ENCODE measurements around the gene TNFRSF21.
A peak's percentile ranks its signal among the peaks of the same experiment; 100 is the strongest.
"Not testable (repeated sequence)": the region's sequence is repeated elsewhere in the genome, so short reads cannot be mapped to it uniquely, and the experiment has no call there.

TNFRSF21 gene

DNA sequence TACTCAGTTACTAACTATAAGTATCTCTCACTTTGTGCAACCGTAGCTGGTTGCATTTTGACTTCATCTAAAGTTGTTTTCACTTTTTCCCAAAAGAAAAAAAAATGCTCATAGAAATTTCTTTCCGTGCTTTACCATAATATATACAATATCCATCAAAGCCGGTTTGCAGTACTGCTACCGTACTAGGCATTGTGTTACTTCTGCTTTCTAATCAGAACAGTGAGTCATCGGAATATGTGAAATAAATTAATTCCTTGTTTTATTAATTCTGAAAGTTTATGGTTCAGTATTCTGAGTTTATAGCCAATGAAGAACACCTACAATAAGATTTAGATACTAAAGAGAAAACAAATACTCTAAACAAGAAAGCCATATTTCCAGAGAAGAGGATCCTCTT, 72.5 kb downstream of the TNFRSF21 start:
- peaks cover 35% of the 10 kb centered on the region for H3K36me3 ChIP-seq (ENCODE audit: control insufficient read depth, insufficient read depth, low read length, severe bottlenecking)
- H3K27me3 ChIP-seq (replicated peaks; ENCODE audit: control insufficient read depth, insufficient read depth, low read length) = no peaks in the 10 kb centered on the region
- H3K9me3 ChIP-seq (ENCODE audit: control insufficient read depth, low read length) = no peaks in the 10 kb centered on the region
- H3K4me3 ChIP-seq (ENCODE audit: low read length) = no peak overlapping the region
- DNase-seq (ENCODE audit: low read depth) = no peak
- H3K9ac ChIP-seq (ENCODE audit: low read length) = no peak overlapping the region
- H3K4me1 ChIP-seq (ENCODE audit: control insufficient read depth, insufficient read depth, low read length) = peaks cover 22% of the 10 kb centered on the region

DNA sequence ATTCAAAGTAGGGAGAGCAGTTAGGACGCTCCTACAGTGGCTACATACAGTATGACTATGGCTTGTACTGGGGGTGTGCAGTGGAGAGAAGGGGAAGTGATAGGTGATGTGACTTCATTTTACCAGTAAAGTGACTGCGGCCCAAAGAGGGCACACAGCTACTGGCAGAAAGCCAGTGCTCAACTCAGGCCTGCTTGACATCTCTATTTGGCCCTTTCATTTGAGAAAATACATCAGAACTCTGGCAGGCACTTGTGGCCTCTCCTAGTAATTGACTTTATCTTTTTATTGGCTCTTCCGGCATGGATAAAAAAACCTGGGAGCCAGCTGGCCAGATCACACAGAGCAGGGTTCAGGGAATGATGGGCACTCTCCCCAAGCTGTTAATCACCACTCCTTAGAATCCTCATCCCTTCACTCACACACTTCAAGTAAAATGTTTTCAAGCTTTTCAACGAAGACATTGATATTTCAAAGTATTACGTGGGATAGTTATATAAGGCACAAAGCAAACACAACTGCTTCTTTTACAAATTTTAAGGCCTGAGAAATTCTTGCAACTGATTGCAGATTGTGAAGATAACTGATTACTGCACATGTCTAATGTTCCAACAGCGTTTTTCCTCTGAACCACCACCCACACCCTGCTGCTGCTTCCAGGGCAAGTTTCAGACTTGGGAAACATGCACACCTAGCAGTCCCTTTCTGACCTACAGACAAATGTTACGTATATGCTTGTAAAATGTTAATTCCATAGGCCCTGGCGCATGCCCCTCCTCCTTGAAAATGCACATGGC, 73.5 kb downstream of the TNFRSF21 start:
- Histone ChIP-seq H3K9me3 (ENCODE audit: control insufficient read depth, low read length) (no peaks in the 10 kb centered on the region), H3K4me3 (ENCODE audit: low read length) (no peak overlapping the region), H3K4me1 (ENCODE audit: control insufficient read depth, insufficient read depth, low read length) (peaks cover 11% of the 10 kb centered on the region), H3K9ac (ENCODE audit: low read length) (no peak overlapping the region), H3K27me3 (replicated peaks; ENCODE audit: control insufficient read depth, insufficient read depth, low read length) (no peaks in the 10 kb centered on the region), H3K36me3 (ENCODE audit: control insufficient read depth, insufficient read depth, low read length, severe bottlenecking) (peaks cover 45% of the 10 kb centered on the region)
- DNase-seq (ENCODE audit: low read depth) = no peak

DNA sequence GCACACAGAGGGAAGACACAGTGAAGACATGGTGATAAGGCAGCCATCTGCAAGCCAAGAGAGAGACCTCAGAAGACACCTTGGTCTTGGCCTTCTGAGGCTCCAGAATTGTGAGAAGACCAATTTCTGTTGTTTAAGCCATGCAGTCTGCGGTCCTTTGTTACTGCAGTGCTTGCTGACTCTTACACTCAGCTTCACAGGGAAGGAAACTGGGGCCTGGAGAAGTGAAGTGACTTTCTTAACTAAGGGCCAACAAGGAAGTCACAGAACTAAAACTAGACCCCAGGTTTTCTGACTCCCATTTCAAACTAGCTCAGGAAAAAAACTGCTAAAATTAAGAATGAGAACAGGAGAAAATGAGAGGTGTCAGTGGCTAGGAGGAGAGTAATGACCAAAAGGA, 74.3 kb downstream of the TNFRSF21 start:
- Histone ChIP-seq H3K27me3 (replicated peaks; ENCODE audit: control insufficient read depth, insufficient read depth, low read length) (no peaks in the 10 kb centered on the region), H3K4me1 (ENCODE audit: control insufficient read depth, insufficient read depth, low read length) (peaks cover 9% of the 10 kb centered on the region), H3K9me3 (ENCODE audit: control insufficient read depth, low read length) (no peaks in the 10 kb centered on the region), H3K4me3 (ENCODE audit: low read length) (no peak overlapping the region), H3K36me3 (ENCODE audit: control insufficient read depth, insufficient read depth, low read length, severe bottlenecking) (peaks cover 47% of the 10 kb centered on the region), H3K9ac (ENCODE audit: low read length) (no peak overlapping the region)
- no peak for DNase-seq (ENCODE audit: low read depth)

GRCh38 chr6:47234266-47234933, 75.3 kb downstream of the TNFRSF21 start:
- H3K9me3 ChIP-seq (ENCODE audit: control insufficient read depth, low read length) = no peaks in the 10 kb centered on the region
- H3K4me1 ChIP-seq (ENCODE audit: control insufficient read depth, insufficient read depth, low read length) = peaks cover 9% of the 10 kb centered on the region
- no peak for DNase-seq (ENCODE audit: low read depth)
- H3K27me3 ChIP-seq (replicated peaks; ENCODE audit: control insufficient read depth, insufficient read depth, low read length) = no peaks in the 10 kb centered on the region
- H3K9ac ChIP-seq (ENCODE audit: low read length) = no peak overlapping the region
- H3K36me3 ChIP-seq (ENCODE audit: control insufficient read depth, insufficient read depth, low read length, severe bottlenecking) = peaks cover 47% of the 10 kb centered on the region
- H3K4me3 ChIP-seq (ENCODE audit: low read length) = no peak overlapping the region

DNA sequence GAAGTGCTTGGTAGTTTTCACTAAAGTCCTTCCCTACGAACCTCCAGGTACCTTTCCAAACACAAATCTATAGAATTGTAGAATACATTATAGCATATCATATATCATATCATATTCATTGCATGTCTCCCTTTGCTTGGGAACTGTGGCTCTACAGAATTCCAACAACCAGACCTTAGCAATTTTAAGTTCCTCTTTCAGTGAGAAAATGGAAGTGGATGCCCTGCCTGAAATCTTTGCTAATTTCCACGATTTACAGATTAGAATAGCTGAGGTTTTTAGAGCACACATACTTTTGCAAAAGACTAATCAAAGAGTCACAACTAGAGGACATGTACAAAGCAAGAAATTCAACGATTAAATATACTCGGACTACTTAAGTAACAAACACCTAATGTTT, 78.6 kb downstream of the TNFRSF21 start:
- Histone ChIP-seq H3K4me1 (ENCODE audit: control insufficient read depth, insufficient read depth, low read length) (peaks cover 7% of the 10 kb centered on the region), H3K27me3 (replicated peaks; ENCODE audit: control insufficient read depth, insufficient read depth, low read length) (no peaks in the 10 kb centered on the region), H3K36me3 (ENCODE audit: control insufficient read depth, insufficient read depth, low read length, severe bottlenecking) (peaks cover 37% of the 10 kb centered on the region), H3K9ac (ENCODE audit: low read length) (no peak overlapping the region), H3K9me3 (ENCODE audit: control insufficient read depth, low read length) (no peaks in the 10 kb centered on the region), H3K4me3 (ENCODE audit: low read length) (no peak overlapping the region)
- DNase-seq (ENCODE audit: low read depth) = no peak

- DNase-seq (ENCODE audit: low read depth) = no peak
- no peak overlapping the region for H3K9ac ChIP-seq (ENCODE audit: low read length)
- peaks cover 9% of the 10 kb centered on the region for H3K4me1 ChIP-seq (ENCODE audit: control insufficient read depth, insufficient read depth, low read length)
- no peak overlapping the region for H3K4me3 ChIP-seq (ENCODE audit: low read length)
- H3K36me3 ChIP-seq (ENCODE audit: control insufficient read depth, insufficient read depth, low read length, severe bottlenecking) = peaks cover 37% of the 10 kb centered on the region
- no peaks in the 10 kb centered on the region for H3K27me3 ChIP-seq (replicated peaks; ENCODE audit: control insufficient read depth, insufficient read depth, low read length)
- H3K9me3 ChIP-seq (ENCODE audit: control insufficient read depth, low read length) = no peaks in the 10 kb centered on the region
Observed at GRCh38 chr6:47230579-47230978, 79.1 kb downstream of the TNFRSF21 start.

- no peak overlapping the region for H3K4me3 ChIP-seq (ENCODE audit: low read length)
- no peak for DNase-seq (ENCODE audit: low read depth)
- no peaks in the 10 kb centered on the region for H3K9me3 ChIP-seq (ENCODE audit: control insufficient read depth, low read length)
- H3K36me3 ChIP-seq (ENCODE audit: control insufficient read depth, insufficient read depth, low read length, severe bottlenecking) = peaks cover 30% of the 10 kb centered on the region
- no peaks in the 10 kb centered on the region for H3K27me3 ChIP-seq (replicated peaks; ENCODE audit: control insufficient read depth, insufficient read depth, low read length)
- H3K4me1 ChIP-seq (ENCODE audit: control insufficient read depth, insufficient read depth, low read length) = peaks cover 10% of the 10 kb centered on the region
- H3K9ac ChIP-seq (ENCODE audit: low read length) = no peak overlapping the region
Observed at GRCh38 chr6:47229255-47229654, 80.5 kb downstream of the TNFRSF21 start.

- H3K27me3 ChIP-seq (replicated peaks; ENCODE audit: control insufficient read depth, insufficient read depth, low read length); H3K9ac ChIP-seq (ENCODE audit: low read length); DNase-seq (ENCODE audit: low read depth); H3K9me3 ChIP-seq (ENCODE audit: control insufficient read depth, low read length); H3K4me3 ChIP-seq (ENCODE audit: low read length): not testable (repeated sequence)
- peaks cover 10% of the 10 kb centered on the region for H3K4me1 ChIP-seq (ENCODE audit: control insufficient read depth, insufficient read depth, low read length)
- H3K36me3 ChIP-seq (ENCODE audit: control insufficient read depth, insufficient read depth, low read length, severe bottlenecking) = peaks cover 21% of the 10 kb centered on the region
Observed at GRCh38 chr6:47228093-47228492, 81.6 kb downstream of the TNFRSF21 start.

- H3K9ac ChIP-seq (ENCODE audit: low read length); DNase-seq (ENCODE audit: low read depth); H3K4me3 ChIP-seq (ENCODE audit: low read length); H3K9me3 ChIP-seq (ENCODE audit: control insufficient read depth, low read length); H3K36me3 ChIP-seq (ENCODE audit: control insufficient read depth, insufficient read depth, low read length, severe bottlenecking); H3K27me3 ChIP-seq (replicated peaks; ENCODE audit: control insufficient read depth, insufficient read depth, low read length): not testable (repeated sequence)
- peaks cover 10% of the 10 kb centered on the region for H3K4me1 ChIP-seq (ENCODE audit: control insufficient read depth, insufficient read depth, low read length)
Observed at GRCh38 chr6:47223251-47223650, 86.5 kb downstream of the TNFRSF21 start.

DNA sequence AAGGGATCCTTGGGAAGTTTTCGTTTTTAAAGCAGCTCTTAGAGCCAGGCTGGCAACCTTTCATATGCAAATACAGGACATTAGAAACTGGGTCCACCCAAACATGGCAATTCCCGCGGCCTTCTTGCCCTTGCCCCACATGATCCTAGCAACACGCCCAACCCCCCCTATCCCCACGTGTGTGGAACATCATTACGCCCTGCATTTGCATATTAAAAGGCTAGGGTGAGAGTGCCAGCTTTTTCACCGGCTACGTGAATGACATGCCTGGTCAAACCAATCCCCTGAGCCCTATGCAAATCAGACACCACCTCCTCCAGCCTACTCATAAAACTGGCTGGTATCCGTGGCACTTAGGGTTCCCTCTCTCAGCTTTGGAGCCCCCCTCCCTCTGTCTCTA, 88.1 kb downstream of the TNFRSF21 start:
- Histone ChIP-seq H3K9ac (ENCODE audit: low read length) (no peak overlapping the region), H3K36me3 (ENCODE audit: control insufficient read depth, insufficient read depth, low read length, severe bottlenecking) (no peaks in the 10 kb centered on the region), H3K27me3 (replicated peaks; ENCODE audit: control insufficient read depth, insufficient read depth, low read length) (no peaks in the 10 kb centered on the region), H3K9me3 (ENCODE audit: control insufficient read depth, low read length) (no peaks in the 10 kb centered on the region), H3K4me3 (ENCODE audit: low read length) (no peak overlapping the region), H3K4me1 (ENCODE audit: control insufficient read depth, insufficient read depth, low read length) (peaks cover 10% of the 10 kb centered on the region)
- DNase-seq (ENCODE audit: low read depth) = no peak

GRCh38 chr6:47209632-47210031, 100.1 kb downstream of the TNFRSF21 start:
- H3K27me3 ChIP-seq (replicated peaks; ENCODE audit: control insufficient read depth, insufficient read depth, low read length) = no peaks in the 10 kb centered on the region
- peaks cover 23% of the 10 kb centered on the region for H3K4me1 ChIP-seq (ENCODE audit: control insufficient read depth, insufficient read depth, low read length)
- H3K9ac ChIP-seq (ENCODE audit: low read length) = no peak overlapping the region
- peaks cover 14% of the 10 kb centered on the region for H3K9me3 ChIP-seq (ENCODE audit: control insufficient read depth, low read length)
- peak; percentile 69 for DNase-seq (ENCODE audit: low read depth)
- H3K4me3 ChIP-seq (ENCODE audit: low read length) = no peak overlapping the region
- no peaks in the 10 kb centered on the region for H3K36me3 ChIP-seq (ENCODE audit: control insufficient read depth, insufficient read depth, low read length, severe bottlenecking)
